GM12874 (cell line): ENCODE results near the gene DCT.

Experiments
- CTCF ChIP-seq: IDR thresholded peaks from 2 replicates; pipeline ENCODE4 v1.5.1; 2011; ENCODE audit warnings: low read depth, mild to moderate bottlenecking, control low read depth, low read length, moderate library complexity; ENCODE audit not compliant: insufficient read depth

The DCT gene

GRCh38 chr13:94479616-94480015 is at the start of gene DCT:
DCT (minus strand) TSS chr13:94479682; CDS start chr13:94479255, 427 bp downstream.
- no peak for TF ChIP-seq CTCF

GRCh38 chr13:94525781-94526180 is 46.3 kb upstream of the DCT start:
- no peak for TF ChIP-seq CTCF

- TF ChIP-seq CTCF, result no peak
Observed at GRCh38 chr13:94524407-94524806, 44.9 kb upstream of the DCT start.

- no peak for TF ChIP-seq CTCF
Observed at GRCh38 chr13:94520001-94520400, 40.5 kb upstream of the DCT start.

- TF ChIP-seq CTCF, result no peak
Observed at GRCh38 chr13:94516456-94516855, 37.0 kb upstream of the DCT start.

GRCh38 chr13:94515911-94516310 is 36.4 kb upstream of the DCT start:
- no peak for TF ChIP-seq CTCF

- no peak for TF ChIP-seq CTCF
Observed at GRCh38 chr13:94515374-94515773, 35.9 kb upstream of the DCT start.

GRCh38 chr13:94513026-94513425 is 33.5 kb upstream of the DCT start:
- TF ChIP-seq CTCF, result no peak
